NCI-H146 (cell line): ENCODE data around the gene ADPRH.

ENCODE experiments used
- DNase-seq: peaks from one replicate; lab custom pipeline; 2025; lab: John Stamatoyannopoulos, UW

Gene ADPRH

DNA sequence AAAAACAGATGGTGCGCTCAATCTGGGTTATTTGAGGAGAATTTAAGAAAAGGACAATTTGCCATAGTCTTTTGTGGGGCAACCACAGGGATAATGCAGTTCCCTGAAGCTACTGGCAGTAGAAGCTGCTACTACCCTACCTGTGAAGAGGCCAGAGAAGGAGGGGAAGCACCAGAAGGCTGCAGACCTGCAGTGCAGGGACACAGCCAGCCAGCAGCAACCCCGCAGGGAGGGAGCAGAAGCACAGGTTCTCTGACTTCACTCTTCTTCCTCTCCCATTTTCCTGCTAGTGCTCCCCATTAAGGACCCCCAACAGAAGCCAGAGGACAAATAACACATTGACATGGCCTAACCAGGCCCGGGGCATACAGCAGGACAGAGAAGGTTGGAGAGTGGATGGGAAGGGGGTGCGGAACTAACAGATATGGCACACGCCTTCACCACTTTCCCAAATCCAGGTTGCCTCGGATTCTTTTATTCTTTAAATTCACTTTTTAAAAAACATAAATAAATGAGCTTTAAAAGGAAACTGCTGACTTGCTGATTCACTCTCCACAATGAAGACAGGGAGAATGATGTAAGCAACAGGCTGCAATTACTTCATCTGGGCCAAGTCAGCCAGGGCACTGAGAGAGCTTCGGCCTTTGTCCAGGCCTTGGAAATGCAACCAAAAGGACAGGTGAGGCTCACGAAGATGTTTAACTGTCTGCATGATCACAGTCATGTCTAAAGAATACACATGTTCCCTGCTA, 51.0 kb downstream of the ADPRH start:
- DNase-seq, result no peak

DNA sequence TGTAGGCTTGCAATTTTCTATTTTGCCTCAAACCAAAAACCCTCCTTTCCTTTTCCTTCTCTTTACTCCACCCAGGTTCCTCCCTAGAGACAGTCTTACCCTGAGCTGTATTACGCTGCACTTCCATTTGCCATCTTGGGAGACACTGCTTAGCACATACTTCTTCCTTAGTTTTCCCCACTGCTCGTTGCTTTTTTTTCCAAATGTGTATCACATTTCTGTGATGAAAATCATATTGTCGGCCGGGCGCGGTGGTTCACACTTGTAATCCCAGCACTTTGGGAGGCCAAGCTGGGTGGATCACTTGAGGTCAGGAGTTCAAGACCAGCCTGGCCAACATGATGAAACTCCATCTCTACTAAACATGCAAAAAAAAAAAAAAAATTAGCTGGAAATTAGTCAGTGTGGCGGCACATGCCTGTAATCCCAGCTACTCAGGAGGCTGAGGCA, 51.6 kb downstream of the ADPRH start:
- DNase-seq, result no peak

DNA sequence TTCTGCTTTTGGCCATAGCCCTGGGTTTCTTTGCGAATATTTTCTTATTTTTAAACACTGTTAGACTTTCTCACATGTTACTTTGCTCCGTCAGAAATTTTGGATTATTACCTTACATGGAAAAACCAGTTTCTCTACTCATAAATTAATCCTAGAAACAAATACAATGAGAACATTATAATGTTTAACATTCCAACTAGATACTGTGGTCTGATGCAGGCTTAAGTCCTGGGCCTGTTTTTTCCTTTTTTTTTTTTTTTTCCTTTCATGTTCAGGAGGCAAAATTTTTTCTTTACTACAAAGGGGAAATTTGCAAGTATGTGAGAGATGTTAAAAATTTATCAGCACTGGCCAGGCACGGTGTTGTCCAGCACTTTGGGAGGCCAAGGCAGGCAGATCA, 52.2 kb downstream of the ADPRH start:
- DNase-seq, result no peak

DNA sequence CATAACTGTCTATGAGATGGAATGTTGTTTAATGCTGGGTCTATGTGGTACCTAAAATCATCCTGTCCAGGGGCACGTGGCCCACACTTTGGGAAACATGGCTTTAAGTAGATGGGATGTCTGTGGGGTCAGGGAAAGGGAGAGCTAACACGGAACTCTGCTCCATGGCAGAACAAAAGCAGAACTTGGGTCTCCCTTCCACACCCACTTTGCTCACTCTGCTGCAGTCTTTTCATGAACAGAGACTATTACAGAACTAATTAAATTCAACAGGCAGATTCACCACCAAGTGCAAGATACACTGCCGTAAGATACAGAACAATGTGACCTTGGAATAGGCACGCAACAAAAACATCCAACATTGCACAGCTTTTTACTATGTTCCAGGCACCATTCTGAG, 52.9 kb downstream of the ADPRH start:
- DNase-seq, result no peak

DNA sequence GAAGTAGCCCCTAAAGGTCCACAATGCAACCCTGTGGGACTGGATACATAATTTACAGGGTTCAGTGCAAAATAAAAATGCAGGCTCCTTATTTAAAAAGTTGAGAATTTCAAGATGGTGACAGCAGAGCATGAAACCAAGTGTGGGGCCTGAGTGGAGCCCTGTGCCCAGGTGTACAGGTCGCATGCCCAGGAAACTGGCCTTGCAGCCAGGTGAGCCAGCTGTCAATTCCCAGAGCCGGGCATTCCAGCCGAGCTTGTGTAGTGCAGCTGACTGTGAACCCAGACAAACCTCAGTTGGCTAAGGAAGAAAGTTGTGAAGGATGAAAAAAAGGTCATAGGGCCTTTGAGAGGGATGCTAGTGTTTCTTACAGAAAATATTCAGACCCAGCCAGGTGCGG, 53.5 kb downstream of the ADPRH start:
- DNase-seq, result no peak

DNA sequence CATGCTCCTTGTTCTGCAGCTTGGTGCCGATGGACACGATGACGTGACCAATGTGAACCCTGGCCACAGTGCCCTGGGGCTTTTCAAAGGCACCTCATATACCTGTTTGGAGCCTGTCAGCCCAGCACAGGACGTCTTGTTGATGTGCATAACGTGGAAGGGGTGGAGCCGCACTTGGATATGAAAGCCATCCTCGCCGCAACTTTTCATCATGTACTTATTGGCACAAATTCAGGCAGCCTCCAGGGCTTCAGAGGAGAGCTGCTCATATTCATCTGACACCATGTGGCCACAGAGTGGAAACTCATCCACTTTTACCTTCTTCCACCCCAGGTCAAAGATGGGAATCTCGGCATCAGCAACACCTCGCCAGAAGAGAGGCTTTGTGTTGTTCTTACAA, 56.4 kb downstream of the ADPRH start:
- no peak for DNase-seq

DNA sequence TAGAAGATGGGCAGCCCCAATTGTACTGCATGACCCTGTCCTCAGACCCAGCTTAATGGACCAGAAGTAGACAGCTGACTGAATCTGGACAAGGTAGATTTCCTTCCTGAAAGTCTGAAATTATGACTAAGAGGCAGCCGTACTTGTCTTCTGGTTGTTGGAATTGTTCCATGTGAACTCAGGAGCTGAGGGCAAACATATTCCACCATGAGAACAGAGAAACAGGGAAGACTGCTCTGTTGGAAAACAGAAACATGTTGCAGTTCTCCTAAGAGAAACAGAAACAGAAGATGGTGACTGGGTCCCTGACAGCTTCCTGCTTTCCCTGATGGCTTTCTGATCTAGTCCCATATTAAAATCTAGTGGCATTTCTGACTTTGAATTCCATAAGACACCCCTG, 57.0 kb downstream of the ADPRH start:
- no peak for DNase-seq

DNA sequence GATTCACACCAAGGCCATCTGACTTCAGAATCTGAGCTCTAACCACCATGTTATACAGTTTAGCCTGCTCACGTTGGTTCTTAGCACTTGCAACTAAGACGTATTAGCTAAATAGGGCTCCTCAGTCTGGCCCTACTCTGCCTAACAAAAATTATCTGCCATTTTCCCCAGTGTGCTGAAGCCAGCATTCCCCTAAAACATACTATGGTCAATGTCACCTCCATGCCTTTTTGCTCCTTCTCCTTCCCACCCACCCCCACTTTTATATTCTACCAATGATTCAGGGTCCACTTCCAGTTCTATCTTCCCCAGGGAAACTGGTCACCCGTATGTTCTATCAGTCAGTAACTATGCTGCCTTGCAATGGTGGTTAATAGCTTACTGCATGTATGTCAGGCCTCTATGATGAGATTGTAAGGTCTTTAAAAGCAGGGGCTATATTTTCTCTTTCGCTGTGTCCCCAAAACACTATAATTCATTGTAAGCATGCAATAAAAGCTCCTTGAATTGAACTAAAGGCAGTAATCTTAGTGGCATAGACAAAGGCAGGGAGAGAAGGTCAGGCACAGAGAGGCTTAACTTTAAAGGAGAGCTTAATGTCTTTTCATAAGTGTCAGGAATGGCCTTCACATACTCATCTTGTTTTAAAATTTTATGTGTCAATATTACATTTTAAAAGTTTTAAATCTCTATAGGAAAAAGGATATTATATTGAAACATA, 57.8 kb downstream of the ADPRH start:
- no peak for DNase-seq

DNA sequence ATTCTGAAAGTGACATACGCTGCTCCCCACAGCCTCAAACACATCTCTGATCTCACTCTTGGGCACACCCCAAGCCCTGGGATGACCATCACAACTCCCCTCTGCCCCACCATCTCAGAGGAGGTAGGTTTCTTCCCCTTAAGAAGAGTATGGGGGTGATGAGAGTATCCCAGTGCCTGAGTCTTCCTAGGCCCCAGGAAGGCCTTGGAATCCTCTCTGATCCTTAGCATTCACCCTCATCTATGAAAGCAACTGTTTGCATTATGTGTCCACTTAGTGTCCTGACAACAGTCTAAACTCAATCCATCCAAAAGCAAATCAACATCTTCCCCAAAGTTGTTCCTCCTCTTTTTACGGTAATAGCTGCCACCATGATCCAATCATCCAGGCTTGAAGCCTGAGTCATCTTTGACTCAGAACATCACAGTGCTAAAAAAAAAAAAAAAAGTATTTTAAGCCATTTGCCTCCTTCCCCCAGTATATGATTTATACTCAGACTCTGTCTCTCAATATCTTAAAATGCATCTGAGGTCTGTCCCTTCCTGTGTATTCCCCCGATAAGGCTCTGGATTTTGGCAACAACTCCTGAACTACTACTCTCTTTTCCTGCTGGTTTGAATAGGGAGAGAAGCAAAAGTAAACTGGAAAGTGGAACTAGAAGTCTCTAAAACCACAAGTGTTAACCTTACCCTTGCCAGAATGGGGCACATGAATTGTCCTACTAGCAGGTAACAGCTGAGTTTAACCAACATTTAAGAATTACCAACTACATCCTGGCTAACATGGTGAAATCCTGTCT, 58.6 kb downstream of the ADPRH start:
- no peak for DNase-seq
